ENCODE results near the gene KCNA5. TPM values are rescaled to one million over a fixed set of nuclear protein-coding genes. Genes with fewer than 3 reads are reported as not detected.

The KCNA5 gene
- polyA plus RNA-seq, 1 donor (not counting 4 experiments of a cell fraction or from before 2014, with no cell fraction given): not detected

GRCh38 chr12:5040368-5040767, 3.3 kb upstream of the KCNA5 start:
- no peaks in the 10 kb centered on the region for H3K4me1 ChIP-seq (ENCODE audit: control insufficient read depth, extremely low read depth, insufficient read depth, low read length)
- dilution Hi-C loops (cut with MboI; ENCODE audit: extremely low pct_ligation_motif_present, low sequenced_read_pairs): no loop called here
- no peaks in the 10 kb centered on the region for H4K20me1 ChIP-seq (ENCODE audit: control insufficient read depth, extremely low read depth, insufficient read depth, low read length)
- H3K79me2 ChIP-seq (ENCODE audit: control insufficient read depth, insufficient read depth, low read length): no peaks in the 10 kb centered on the region
- no peak overlapping the region for H3K9ac ChIP-seq (ENCODE audit: control insufficient read depth, extremely low read depth, insufficient read depth, low read length)
- no peak overlapping the region for H3K4me2 ChIP-seq (ENCODE audit: control insufficient read depth, extremely low read depth, insufficient read depth, low read depth, low read length)
- DNase-seq (ENCODE audit: low read depth, low spot score): no peak
- FAIRE-seq: no peak
- H3K9me1 ChIP-seq (ENCODE audit: control insufficient read depth, extremely low read depth, insufficient read depth, low read length): no peaks in the 10 kb centered on the region
- peaks cover 39% of the 10 kb centered on the region for H3K27me3 ChIP-seq (ENCODE audit: control insufficient read depth, extremely low read depth, insufficient read depth, low read length)
- no peak for TF ChIP-seq CTCF (optimal IDR thresholded peaks at IDR 0.05 in 1 of 3, IDR thresholded peaks at IDR 0.05 in 1 of 3, conservative IDR thresholded peaks at IDR 0.05 in 1 of 3; ENCODE audit: extremely low read depth in 1 of 3, insufficient read depth in 2 of 3, low read length in 3 of 3)
- no peak for TF ChIP-seq EZH2 (IDR thresholded peaks at IDR 0.05; ENCODE audit: low read length)
- H3K27ac ChIP-seq (ENCODE audit: control insufficient read depth, insufficient read depth, low read length): no peak overlapping the region
- no peaks in the 10 kb centered on the region for H3K9me3 ChIP-seq (ENCODE audit: control insufficient read depth, low read depth, low read length)
- no peak overlapping the region for H3K4me3 ChIP-seq (ENCODE audit: control insufficient read depth in 2 of 3, extremely low read depth in 1 of 3, insufficient read depth in 2 of 3, low read depth in 1 of 3, low read length in 3 of 3)
- H2AFZ ChIP-seq (ENCODE audit: control insufficient read depth, low read length): no peak overlapping the region
- H3K36me3 ChIP-seq (ENCODE audit: control insufficient read depth in 2 of 2, extremely low read depth in 1 of 2, insufficient read depth in 2 of 2, low read length in 2 of 2): no peaks in the 10 kb centered on the region

- H3K4me1 ChIP-seq (ENCODE audit: control insufficient read depth, extremely low read depth, insufficient read depth, low read length): no peaks in the 10 kb centered on the region
- no peak overlapping the region for H2AFZ ChIP-seq (ENCODE audit: control insufficient read depth, low read length)
- no peaks in the 10 kb centered on the region for H4K20me1 ChIP-seq (ENCODE audit: control insufficient read depth, extremely low read depth, insufficient read depth, low read length)
- H3K4me2 ChIP-seq (ENCODE audit: control insufficient read depth, extremely low read depth, insufficient read depth, low read depth, low read length): no peak overlapping the region
- dilution Hi-C loops (cut with MboI; ENCODE audit: extremely low pct_ligation_motif_present, low sequenced_read_pairs): no loop called here
- H3K36me3 ChIP-seq (ENCODE audit: control insufficient read depth in 2 of 2, extremely low read depth in 1 of 2, insufficient read depth in 2 of 2, low read length in 2 of 2): no peaks in the 10 kb centered on the region
- peaks cover 53% of the 10 kb centered on the region for H3K27me3 ChIP-seq (ENCODE audit: control insufficient read depth, extremely low read depth, insufficient read depth, low read length)
- H3K79me2 ChIP-seq (ENCODE audit: control insufficient read depth, insufficient read depth, low read length): no peaks in the 10 kb centered on the region
- H3K9me3 ChIP-seq (ENCODE audit: control insufficient read depth, low read depth, low read length): no peaks in the 10 kb centered on the region
- FAIRE-seq (no peak), DNase-seq (ENCODE audit: low read depth, low spot score) (no peak)
- no peaks in the 10 kb centered on the region for H3K9me1 ChIP-seq (ENCODE audit: control insufficient read depth, extremely low read depth, insufficient read depth, low read length)
- H3K9ac ChIP-seq (ENCODE audit: control insufficient read depth, extremely low read depth, insufficient read depth, low read length): no peak overlapping the region
- H3K4me3 ChIP-seq (ENCODE audit: control insufficient read depth in 2 of 3, extremely low read depth in 1 of 3, insufficient read depth in 2 of 3, low read depth in 1 of 3, low read length in 3 of 3): no peak overlapping the region
- H3K27ac ChIP-seq (ENCODE audit: control insufficient read depth, insufficient read depth, low read length): no peak overlapping the region
- no peak for TF ChIP-seq CTCF (optimal IDR thresholded peaks at IDR 0.05 in 1 of 3, IDR thresholded peaks at IDR 0.05 in 1 of 3, conservative IDR thresholded peaks at IDR 0.05 in 1 of 3; ENCODE audit: extremely low read depth in 1 of 3, insufficient read depth in 2 of 3, low read length in 3 of 3)
- TF ChIP-seq EZH2 (IDR thresholded peaks at IDR 0.05; ENCODE audit: low read length): peak; percentile 58
Measured at GRCh38 chr12:5044420-5045295, 979 bp downstream of the KCNA5 start.

Measured in keratinocyte (primary cell).